SJSA1 (cell line): ENCODE data around the gene CTH. TPM values are rescaled to one million over a fixed set of nuclear protein-coding genes. Genes with fewer than 3 reads are reported as not detected.

ENCODE experiments used
- DNase-seq, 2 experiments: peaks; one replicate each; pipeline ENCODE4 v3.0.0-alpha.2; 2015 to 2020; ENCODE audit warnings: low spot score in 2 of 2, low read depth in 1 of 2
- H3K27ac ChIP-seq: fragments of 250-450 bp; sonication (Bioruptor Pico); 2 replicates; pipeline ENCODE4 v1.5.1; 2020; ENCODE audit warnings: mild to moderate bottlenecking, moderate library complexity
- H3K27me3 ChIP-seq: fragments of 250-450 bp; sonication (Bioruptor Pico); replicated peaks from 2 replicates; pipeline ENCODE4 v1.5.1; 2020; ENCODE audit warnings: mild to moderate bottlenecking, moderate library complexity
- H3K36me3 ChIP-seq: fragments of 250-450 bp; sonication (Bioruptor Pico); 2 replicates; pipeline ENCODE4 v1.5.1; 2020; ENCODE audit warnings: mild to moderate bottlenecking
- H3K4me1 ChIP-seq: fragments of 250-450 bp; sonication (Bioruptor Pico); replicated peaks from 2 replicates; pipeline ENCODE4 v1.6.1; 2021; ENCODE audit warnings: mild to moderate bottlenecking
- H3K4me3 ChIP-seq: fragments of 250-450 bp; sonication (Bioruptor Pico); 2 replicates; pipeline ENCODE4 v1.5.1; 2020; ENCODE audit warnings: mild to moderate bottlenecking
- H3K9me3 ChIP-seq: fragments of 250-450 bp; sonication (Bioruptor Pico); replicated peaks from 2 replicates; pipeline ENCODE4 v1.5.1; 2020; ENCODE audit warnings: mild to moderate bottlenecking
- total RNA-seq: library from RNA; depleted of rRNA; stranded (reverse); fragments of >200 nt; shearing (Covaris generic); gene quantifications from 2 replicates; pipeline ENCODE4 v1.2.3, GENCODE V29; 2014; rRNA removed

CTH gene
- total RNA-seq, 1 experiment from 2014 or later, result 2.2 TPM

- H3K4me1 ChIP-seq, result no peaks in the 10 kb centered on the region
- no peak overlapping the region for H3K27ac ChIP-seq
- no peaks in the 10 kb centered on the region for H3K36me3 ChIP-seq
- no peak for DNase-seq
- H3K9me3 ChIP-seq, result no peaks in the 10 kb centered on the region
- no peaks in the 10 kb centered on the region for H3K27me3 ChIP-seq
- no peak overlapping the region for H3K4me3 ChIP-seq
Observed at GRCh38 chr1:70483342-70483741, 72.3 kb downstream of the CTH start.

- no peak overlapping the region for H3K4me3 ChIP-seq
- H3K27ac ChIP-seq, result no peak overlapping the region
- no peak for DNase-seq
- H3K4me1 ChIP-seq, result no peaks in the 10 kb centered on the region
- H3K27me3 ChIP-seq, result no peaks in the 10 kb centered on the region
- no peaks in the 10 kb centered on the region for H3K36me3 ChIP-seq
- H3K9me3 ChIP-seq, result no peaks in the 10 kb centered on the region
Observed at GRCh38 chr1:70485624-70486023, 74.6 kb downstream of the CTH start.

GRCh38 chr1:70486676-70487458 is 75.8 kb downstream of the CTH start:
- no peak overlapping the region for H3K4me3 ChIP-seq
- no peaks in the 10 kb centered on the region for H3K4me1 ChIP-seq
- H3K27me3 ChIP-seq, result no peaks in the 10 kb centered on the region; the same call in 1 of the 2 replicates
- H3K36me3 ChIP-seq, result no peaks in the 10 kb centered on the region
- H3K9me3 ChIP-seq, result no peaks in the 10 kb centered on the region
- H3K27ac ChIP-seq, result no peak overlapping the region
- DNase-seq, result no peak

- no peaks in the 10 kb centered on the region for H3K4me1 ChIP-seq
- H3K4me3 ChIP-seq, result no peak overlapping the region
- H3K9me3 ChIP-seq, result no peaks in the 10 kb centered on the region
- no peak overlapping the region for H3K27ac ChIP-seq
- no peaks in the 10 kb centered on the region; the same call in 1 of the 2 replicates for H3K27me3 ChIP-seq
- no peaks in the 10 kb centered on the region for H3K36me3 ChIP-seq
- no peak for DNase-seq
Observed at GRCh38 chr1:70487459-70487815, 76.4 kb downstream of the CTH start.

- H3K27ac ChIP-seq, result no peak overlapping the region
- no peaks in the 10 kb centered on the region for H3K9me3 ChIP-seq
- no peak overlapping the region for H3K4me3 ChIP-seq
- no peaks in the 10 kb centered on the region for H3K4me1 ChIP-seq
- no peak for DNase-seq
- no peaks in the 10 kb centered on the region; the same call in 1 of the 2 replicates for H3K27me3 ChIP-seq
- no peaks in the 10 kb centered on the region for H3K36me3 ChIP-seq
Observed at GRCh38 chr1:70487910-70488665, 77.0 kb downstream of the CTH start.

Other genes starting within 250 kb of the CTH start
- 30.9 and 35.9 TPM in 2 replicates for gene LRRC40, start 205.7 kb upstream of the CTH start, total RNA-seq
- 92.8 and 114 TPM in 2 replicates for gene SRSF11, start 189.9 kb upstream of the CTH start, total RNA-seq
- 44.9 and 48.8 TPM in 2 replicates for gene ANKRD13C, start 56.5 kb upstream of the CTH start, total RNA-seq